Esophagus squamous epithelium (tissue), 5 donors: ENCODE measurements around the gene NAA11. TPM values are rescaled to one million over a fixed set of nuclear protein-coding genes. Genes with fewer than 3 reads are reported as not detected.

Experiments
- DNase-seq: peaks from one replicate; lab custom pipeline; 2025; lab: John Stamatoyannopoulos, UW
- H3K27ac ChIP-seq, 4 donors: fragments of 200-600 bp; sonication (generic); one replicate each; pipeline ENCODE4 v1.5.1; 2016 to 2019; ENCODE audit warnings: mild to moderate bottlenecking in 1 of 4
- H3K27me3 ChIP-seq, 4 donors: fragments of 200-600 bp; sonication (generic); 1 replicate in 3 of 4; 2 replicates in 1 of 4; pipeline versions ENCODE4 v1.5.1 to v1.6.0; 2017 to 2021; ENCODE audit warnings: antibody characterized with exemption in 1 of 4
- H3K36me3 ChIP-seq, 3 donors: fragments of 200-600 bp; sonication (generic); one replicate each; pipeline ENCODE4 v1.5.1; 2016 to 2019
- H3K4me1 ChIP-seq, 3 donors: fragments of 200-600 bp; sonication (generic); one replicate each; pipeline ENCODE4 v1.5.1; 2017 to 2019
- H3K4me3 ChIP-seq, 4 donors: fragments of 200-600 bp; sonication (generic); 1 replicate in 3 of 4; 2 replicates in 1 of 4; pipeline ENCODE4 v1.5.1; 2016 to 2019; ENCODE audit warnings: mild to moderate bottlenecking in 2 of 4, moderate library complexity in 1 of 4
- H3K9me3 ChIP-seq, 3 donors: fragments of 200-600 bp; sonication (generic); one replicate each; pipeline ENCODE4 v1.5.1; 2016 to 2019
- POLR2A ChIP-seq, 4 donors: fragments of 450-650 bp; IDR thresholded peaks; one replicate each; pipeline ENCODE4 v1.6.1; 2017; ENCODE audit warnings: antibody characterized with exemption in 4 of 4, mild to moderate bottlenecking in 4 of 4, moderate library complexity in 3 of 4
- WGBS, 2 donors: methylation state at CpG; one replicate each; pipeline ENCODE4 v1.1.5; 2018; 5-methylcytosine and 5-hydroxymethylcytosine counted together
- intact Hi-C: fragments of 100-400 bp; cut with DNase I; formaldehyde crosslinking; loops from one replicate; pipeline ENCODE4 v1.15.0; 2022
- total RNA-seq, 4 donors: library from RNA; depleted of rRNA; stranded (reverse); fragments of >200 nt; gene quantifications; one replicate each; pipeline ENCODE4 v1.1.0, GENCODE V29; 2016
- TF ChIP-seq, protein P1 (sequence below), 6 experiments: fragments of 450-650 bp in 4 of 6; fragments of 200-600 bp in 2 of 6; sonication (generic) in 2 of 6; IDR thresholded peaks; one replicate each; pipeline ENCODE4 v1.5.1; 2016 to 2019; ENCODE audit warnings: antibody characterized with exemption in 6 of 6, mild to moderate bottlenecking in 4 of 6, moderate library complexity in 4 of 6
- donor health status: DM: yes; HTN: yes; CAD: no.

NAA11 gene
- total RNA-seq, 4 donors from 2014 or later, result not detected

DNA sequence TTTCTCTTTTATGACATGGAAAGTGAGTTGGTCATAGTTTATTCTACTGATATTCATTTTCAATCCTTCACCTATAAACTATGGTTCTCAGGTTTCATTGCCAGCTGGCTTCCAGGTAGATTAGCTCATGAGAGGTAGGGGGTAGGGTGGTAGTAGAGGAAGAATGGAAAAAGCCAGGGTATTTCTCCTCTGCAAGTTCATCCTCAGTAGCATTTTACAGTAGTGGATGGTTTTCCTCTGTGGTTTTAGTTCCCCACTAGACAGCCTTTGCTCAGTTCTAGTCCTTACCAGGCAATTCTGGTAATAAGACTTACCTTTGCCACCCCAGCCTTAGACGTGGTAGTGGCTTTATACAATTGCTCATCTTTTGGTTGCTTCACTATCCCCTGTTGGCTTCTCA lies 8.9 kb upstream of the NAA11 start:
- H3K4me3 ChIP-seq, result no peak overlapping the region
- H3K27ac ChIP-seq, result no peak overlapping the region
- no peaks in the 10 kb centered on the region for H3K27me3 ChIP-seq
- TF ChIP-seq POLR2A (IDR thresholded peaks at IDR 0.05), result no peak
- TF ChIP-seq, protein P1, sequence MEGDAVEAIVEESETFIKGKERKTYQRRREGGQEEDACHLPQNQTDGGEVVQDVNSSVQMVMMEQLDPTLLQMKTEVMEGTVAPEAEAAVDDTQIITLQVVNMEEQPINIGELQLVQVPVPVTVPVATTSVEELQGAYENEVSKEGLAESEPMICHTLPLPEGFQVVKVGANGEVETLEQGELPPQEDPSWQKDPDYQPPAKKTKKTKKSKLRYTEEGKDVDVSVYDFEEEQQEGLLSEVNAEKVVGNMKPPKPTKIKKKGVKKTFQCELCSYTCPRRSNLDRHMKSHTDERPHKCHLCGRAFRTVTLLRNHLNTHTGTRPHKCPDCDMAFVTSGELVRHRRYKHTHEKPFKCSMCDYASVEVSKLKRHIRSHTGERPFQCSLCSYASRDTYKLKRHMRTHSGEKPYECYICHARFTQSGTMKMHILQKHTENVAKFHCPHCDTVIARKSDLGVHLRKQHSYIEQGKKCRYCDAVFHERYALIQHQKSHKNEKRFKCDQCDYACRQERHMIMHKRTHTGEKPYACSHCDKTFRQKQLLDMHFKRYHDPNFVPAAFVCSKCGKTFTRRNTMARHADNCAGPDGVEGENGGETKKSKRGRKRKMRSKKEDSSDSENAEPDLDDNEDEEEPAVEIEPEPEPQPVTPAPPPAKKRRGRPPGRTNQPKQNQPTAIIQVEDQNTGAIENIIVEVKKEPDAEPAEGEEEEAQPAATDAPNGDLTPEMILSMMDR (IDR thresholded peaks at IDR 0.05), result no peak
- no peaks in the 10 kb centered on the region for H3K36me3 ChIP-seq
- H3K4me1 ChIP-seq, result no peaks in the 10 kb centered on the region
- no peaks in the 10 kb centered on the region for H3K9me3 ChIP-seq
- WGBS, 2 donors, result 75 to 82% methylated on average over 1 of the region's 1 CpG
- intact Hi-C loops, result no loop called here
- DNase-seq, result no peak

DNA sequence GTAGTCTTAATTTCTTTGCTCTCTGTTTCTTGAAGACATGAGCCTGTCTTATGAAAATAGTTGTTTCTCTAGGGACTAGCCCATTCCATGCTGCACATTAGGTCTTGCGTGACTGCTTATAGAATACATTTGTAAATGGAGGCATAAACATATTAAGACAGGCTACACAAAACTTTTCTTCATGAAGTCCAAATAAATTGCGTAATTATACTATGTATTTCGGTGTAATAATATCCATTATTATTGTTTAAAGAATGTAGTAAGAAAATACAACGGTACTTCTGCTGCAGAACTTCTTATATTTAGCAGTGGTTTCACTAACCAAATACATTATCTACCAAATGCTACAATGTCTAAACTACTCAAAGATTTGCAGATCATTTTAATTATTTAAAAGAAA lies 8.5 kb upstream of the NAA11 start:
- no peaks in the 10 kb centered on the region for H3K36me3 ChIP-seq
- no peak for TF ChIP-seq POLR2A (IDR thresholded peaks at IDR 0.05)
- TF ChIP-seq, protein P1 (IDR thresholded peaks at IDR 0.05), result no peak
- H3K4me3 ChIP-seq, result no peak overlapping the region
- WGBS, 2 donors, result 66 to 86% methylated on average over 4 of the region's 4 CpGs
- H3K4me1 ChIP-seq, result no peaks in the 10 kb centered on the region
- H3K27me3 ChIP-seq, result no peaks in the 10 kb centered on the region
- intact Hi-C loops, result no loop called here
- no peak overlapping the region for H3K27ac ChIP-seq
- no peak for DNase-seq
- no peaks in the 10 kb centered on the region for H3K9me3 ChIP-seq

DNA sequence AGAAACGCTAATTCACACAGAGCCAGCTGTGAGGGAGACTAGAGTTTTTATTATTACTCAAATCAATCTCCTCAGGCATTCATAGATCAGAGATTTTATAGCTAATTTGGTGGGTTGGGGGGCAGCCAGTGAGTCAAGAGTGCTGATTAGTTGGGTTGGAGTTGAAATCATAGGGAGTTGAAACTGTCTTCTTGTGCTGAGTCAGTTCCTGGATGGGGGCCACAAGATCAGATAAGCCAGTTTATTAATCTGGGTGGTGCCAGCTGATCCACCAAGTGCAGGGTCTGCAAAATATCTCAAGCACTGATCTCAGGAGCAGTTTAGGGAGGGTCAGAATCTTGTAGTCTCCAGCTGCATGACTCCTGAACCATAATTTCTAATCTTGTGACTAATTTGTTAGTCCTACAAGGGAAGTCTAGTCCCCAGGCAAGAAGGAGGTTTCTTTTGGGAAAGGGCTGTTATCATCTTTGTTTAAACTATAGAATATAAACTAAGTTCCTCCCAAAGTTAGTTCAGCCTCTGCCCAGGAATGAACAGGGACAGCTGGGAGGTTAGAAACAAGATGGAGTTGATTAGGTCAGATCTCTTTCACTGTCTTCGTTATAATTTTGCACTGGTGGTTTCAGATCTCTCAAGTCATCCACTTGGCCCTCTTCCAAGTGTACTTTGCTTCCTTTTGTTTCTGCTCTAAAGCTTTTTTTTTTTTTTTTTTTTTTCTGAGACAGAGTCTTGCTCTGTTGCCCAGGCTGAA lies 5.4 kb upstream of the NAA11 start:
- TF ChIP-seq, protein P1 (IDR thresholded peaks at IDR 0.05), result no peak
- TF ChIP-seq POLR2A (IDR thresholded peaks at IDR 0.05), result no peak
- whole genome bisulfite sequencing, 2 donors, result 41 to 50% methylated on average over 2 of the region's 2 CpGs
- no peak for DNase-seq

DNA sequence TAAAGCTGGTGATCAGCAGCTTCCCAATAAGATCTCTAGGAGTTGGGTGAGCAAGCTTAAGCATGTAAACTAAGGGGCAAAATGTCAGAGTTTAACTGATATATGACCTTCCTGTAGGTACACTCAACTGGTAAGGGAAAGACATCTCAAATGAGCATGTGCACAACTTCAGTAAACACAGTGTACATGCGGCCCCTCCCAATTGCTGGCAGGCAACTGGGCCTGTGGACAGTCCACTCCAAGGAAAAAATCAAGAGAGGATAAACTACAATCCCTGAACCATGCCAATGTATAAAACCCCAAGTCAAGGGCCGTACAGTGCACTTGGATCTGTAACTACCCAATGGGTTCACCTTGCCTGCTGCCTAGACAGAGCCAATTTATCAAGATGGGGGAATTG lies 4.9 kb upstream of the NAA11 start:
- Histone ChIP-seq H3K4me1 (no peaks in the 10 kb centered on the region), H3K27ac (no peak overlapping the region), H3K27me3 (no peaks in the 10 kb centered on the region), H3K36me3 (no peaks in the 10 kb centered on the region), H3K4me3 (no peak overlapping the region), H3K9me3 (no peaks in the 10 kb centered on the region)
- 80 to 100% methylated on average over 1 to 2 of the region's 2 CpGs for WGBS, 2 donors
- TF ChIP-seq, protein P1 (IDR thresholded peaks at IDR 0.05), result no peak
- TF ChIP-seq POLR2A (IDR thresholded peaks at IDR 0.05), result no peak
- DNase-seq, result no peak
- intact Hi-C loops, result no loop called here

More for the DNA sequence above, 5.4 kb upstream of the NAA11 start:
- H3K36me3 ChIP-seq, result no peaks in the 10 kb centered on the region
- H3K4me3 ChIP-seq, result no peak overlapping the region
- no peaks in the 10 kb centered on the region for H3K27me3 ChIP-seq
- H3K9me3 ChIP-seq, result no peaks in the 10 kb centered on the region
- H3K27ac ChIP-seq, result no peak overlapping the region
- no peaks in the 10 kb centered on the region for H3K4me1 ChIP-seq
- intact Hi-C loops, result no loop called here

DNA sequence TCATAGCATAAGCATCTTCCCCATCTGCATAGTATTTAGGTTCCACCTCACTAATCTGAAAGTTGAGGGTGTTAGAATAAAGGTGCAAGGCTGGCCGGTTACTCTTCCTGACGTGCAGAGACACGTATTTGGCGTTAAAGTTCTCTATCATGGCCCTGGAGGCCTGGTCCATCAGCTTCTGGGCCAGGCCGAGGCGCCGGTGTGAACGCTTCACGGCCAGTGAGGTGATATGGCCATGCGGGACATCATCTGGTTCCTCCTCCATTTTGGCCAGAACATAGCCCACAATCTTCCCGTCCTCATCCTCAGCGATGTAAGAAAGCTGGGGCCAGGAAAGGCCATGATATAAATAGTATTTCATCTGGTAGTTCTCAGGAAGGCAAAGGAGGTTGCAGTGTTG lies 425 bp downstream of the NAA11 start:
- 88 to 93% methylated on average over 5 to 10 of the region's 12 CpGs for WGBS, 2 donors
- Histone ChIP-seq H3K4me1 (no peaks in the 10 kb centered on the region), H3K36me3 (no peaks in the 10 kb centered on the region), H3K27ac (no peak overlapping the region), H3K27me3 (no peaks in the 10 kb centered on the region), H3K4me3 (no peak overlapping the region), H3K9me3 (no peaks in the 10 kb centered on the region)
- TF ChIP-seq POLR2A (IDR thresholded peaks at IDR 0.05), result no peak
- TF ChIP-seq, protein P1 (IDR thresholded peaks at IDR 0.05), result no peak
- intact Hi-C loops, result no loop called here
- DNase-seq, result no peak
